ENCODE results near the gene OGN.

- TF ChIP-seq CTCF (IDR thresholded peaks at IDR 0.05; ENCODE audit: low read depth, low read length, poor library complexity, severe bottlenecking) (no peak), EZH2phosphoT487 (IDR thresholded peaks at IDR 0.05; ENCODE audit: borderline replicate concordance, low read length) (no peak)
Observed at GRCh38 chr9:92349771-92350739, 54.3 kb downstream of the OGN start.

Data from DOHH2 (cell line).